K562 (cell line): ENCODE results near the gene TMEM158. TPM values are rescaled to one million over a fixed set of nuclear protein-coding genes. Genes with fewer than 3 reads are reported as not detected.

ENCODE experiments used
- BCOR ChIP-seq: fragments of 450-650 bp; IDR thresholded peaks from 2 replicates; pipeline ENCODE4 v1.6.1; 2016
- FOXM1 ChIP-seq, 2 experiments: fragments of 450-650 bp in 1 of 2; sonication (generic) in 1 of 2; formaldehyde crosslinking in 1 of 2; IDR thresholded peaks; 2 replicates each; pipeline versions ENCODE4 v1.6.1 to v1.9.0; 2017 to 2022; ENCODE audit warnings: low read depth in 2 of 2, mild to moderate bottlenecking in 2 of 2, missing genetic modification reagents in 1 of 2, moderate library complexity in 1 of 2
- GATAD2A ChIP-seq: fragments of 450-650 bp; IDR thresholded peaks from 2 replicates; pipeline ENCODE4 v1.6.1; 2017
- HLTF ChIP-seq: fragments of 450-650 bp; IDR thresholded peaks from 2 replicates; pipeline ENCODE4 v1.6.1; 2016
- HNRNPL ChIP-seq: fragments of 200-400 bp; formaldehyde crosslinking; IDR thresholded peaks from 2 replicates; pipeline ENCODE4 v1.6.1; 2017; ENCODE audit warnings: low read depth, mild to moderate bottlenecking, low read length
- KLF1 ChIP-seq: fragments of 450-650 bp; IDR thresholded peaks from 2 replicates; pipeline ENCODE4 v1.6.1; 2016; ENCODE audit warnings: missing genetic modification characterization, missing compliant biosample characterization
- KLF16 ChIP-seq: IDR thresholded peaks from 2 replicates; pipeline ENCODE4 v1.6.1; 2016; ENCODE audit warnings: antibody characterized with exemption
- MAZ ChIP-seq, 2 experiments: fragments of 450-650 bp in 1 of 2; sonication (generic) in 1 of 2; formaldehyde crosslinking; IDR thresholded peaks in 1 of 2; conservative IDR thresholded peaks in 1 of 2; 2 replicates each; pipeline versions ENCODE4 v1.4.0 to v1.5.0; 2020; ENCODE audit warnings: mild to moderate bottlenecking in 1 of 2, missing genetic modification reagents in 1 of 2
- NR3C1 ChIP-seq: sonication (generic); formaldehyde crosslinking; IDR thresholded peaks from 2 replicates; pipeline ENCODE4 v1.8.1; 2022; ENCODE audit warnings: missing genetic modification reagents
- PHF21A ChIP-seq: fragments of 450-650 bp; IDR thresholded peaks from 2 replicates; pipeline ENCODE4 v1.6.1; 2017; ENCODE audit warnings: low read depth, borderline replicate concordance
- POLR2AphosphoS2 ChIP-seq: IDR thresholded peaks from 2 replicates; pipeline ENCODE4 v1.6.1; 2012; ENCODE audit warnings: low read length, improper control_type of control experiment
- RBM14 ChIP-seq: fragments of 200-400 bp; formaldehyde crosslinking; IDR thresholded peaks from 2 replicates; pipeline ENCODE4 v1.6.1; 2018; ENCODE audit warnings: low read depth, mild to moderate bottlenecking, low read length, moderate library complexity, borderline replicate concordance; ENCODE audit not compliant: insufficient read depth
- SAP30 ChIP-seq: fragments of 200-600 bp; sonication (generic); IDR thresholded peaks from 2 replicates; pipeline ENCODE4 v1.6.1; 2012; ENCODE audit warnings: borderline replicate concordance, low read depth, mild to moderate bottlenecking, moderate library complexity, low read length, control low read depth, inconsistent platforms; ENCODE audit not compliant: insufficient read depth, poor library complexity, severe bottlenecking
- SMAD2 ChIP-seq: fragments of 150-350 bp; IDR thresholded peaks from 2 replicates; pipeline ENCODE4 v1.6.1; 2014; ENCODE audit warnings: low read depth, mild to moderate bottlenecking, low read length
- SMC3 ChIP-seq: conservative IDR thresholded peaks from 2 replicates; pipeline ENCODE4 v1.6.1; 2011; ENCODE audit warnings: low read depth, low read length, improper control_type of control experiment; ENCODE audit not compliant: insufficient read depth
- TBL1XR1 ChIP-seq, 2 experiments: IDR thresholded peaks; 2 replicates each; pipeline ENCODE4 v1.6.1; 2012; ENCODE audit warnings: improper control_type of control experiment in 2 of 2, low read length in 2 of 2, mild to moderate bottlenecking in 1 of 2
- YY1 ChIP-seq, 3 experiments: IDR thresholded peaks; 2 replicates each; pipeline ENCODE4 v1.6.1; 2011; ENCODE audit warnings: low read length in 2 of 3, mild to moderate bottlenecking in 2 of 3, moderate library complexity in 2 of 3, borderline replicate concordance in 1 of 3, control low read depth in 1 of 3, low read depth in 1 of 3; ENCODE audit not compliant: insufficient read depth in 3 of 3, insufficient replicate concordance in 2 of 3, control insufficient read depth in 1 of 3, insufficient read length in 1 of 3; ENCODE audit errors: extremely low read depth in 1 of 3
- ZBTB8A ChIP-seq: fragments of 450-650 bp; IDR thresholded peaks from 2 replicates; pipeline ENCODE4 v1.6.1; 2018; ENCODE audit warnings: mild to moderate bottlenecking, moderate library complexity; ENCODE audit not compliant: partially characterized antibody
- ZC3H8 ChIP-seq: fragments of 450-650 bp; IDR thresholded peaks from 2 replicates; pipeline ENCODE4 v1.6.1; 2017
- ZNF124 ChIP-seq: sonication (generic); formaldehyde crosslinking; IDR thresholded peaks from 2 replicates; pipeline ENCODE4 v1.8.1; 2022; ENCODE audit warnings: missing genetic modification reagents
- ZNF780A ChIP-seq: fragments of 250-450 bp; sonication (Bioruptor Pico); IDR thresholded peaks from 2 replicates; pipeline ENCODE4 v1.5.0; 2021; ENCODE audit warnings: mild to moderate bottlenecking
- polyA plus RNA-seq, 8 experiments: library from polyadenylated mRNA; depleted of rRNA in 4 of 8; stranded (reverse) in 5 of 8; unstranded in 3 of 8; fragments of >200 nt; fragmentation: Nextera tagmentation in 2 of 8; fragmentation: Illumina TruSeq in 1 of 8; extraction: Ambion mirVana in 2 of 8; extraction: Trizol in 1 of 8; gene quantifications; 2 replicates each; pipeline versions ENCODE4 v1.2.1 to v1.2.3, GENCODE V29; 2011 to 2014; ENCODE audit warnings: inconsistent platforms in 1 of 8, missing spikeins in 1 of 8
- total RNA-seq, 7 experiments: library from RNA; depleted of rRNA in 6 of 7; stranded (reverse); fragments of >200 nt in 6 of 7; fragmentation: Illumina TruSeq in 2 of 7; extraction: Trizol in 2 of 7; gene quantifications; 2 replicates each; pipeline versions ENCODE4 v1.2.1 to v1.2.3, GENCODE V29; 2011 to 2021; ENCODE audit warnings: low replicate concordance in 1 of 7
- TF ChIP-seq, protein P1 (sequence below): fragments of 250-450 bp; sonication (Bioruptor Pico); IDR thresholded peaks from 2 replicates; pipeline ENCODE4 v1.8.0; 2022; ENCODE audit warnings: moderate library complexity, mild to moderate bottlenecking, inconsistent platforms
- TF ChIP-seq, protein P2 (sequence below), 2 experiments: fragments of 450-650 bp; IDR thresholded peaks; 2 replicates each; pipeline ENCODE4 v1.6.1; 2016
- TF ChIP-seq, protein P3 (sequence below): sonication (generic); formaldehyde crosslinking; IDR thresholded peaks from 2 replicates; pipeline ENCODE4 v1.8.0; 2022; ENCODE audit warnings: mild to moderate bottlenecking, missing genetic modification reagents

The TMEM158 gene
- total and polyA plus RNA-seq, 9 of the 15 experiments (the other 6 are each of a cell fraction or from before 2014, with no cell fraction given): 2.2 to 46.5 (median 8.4) TPM

DNA sequence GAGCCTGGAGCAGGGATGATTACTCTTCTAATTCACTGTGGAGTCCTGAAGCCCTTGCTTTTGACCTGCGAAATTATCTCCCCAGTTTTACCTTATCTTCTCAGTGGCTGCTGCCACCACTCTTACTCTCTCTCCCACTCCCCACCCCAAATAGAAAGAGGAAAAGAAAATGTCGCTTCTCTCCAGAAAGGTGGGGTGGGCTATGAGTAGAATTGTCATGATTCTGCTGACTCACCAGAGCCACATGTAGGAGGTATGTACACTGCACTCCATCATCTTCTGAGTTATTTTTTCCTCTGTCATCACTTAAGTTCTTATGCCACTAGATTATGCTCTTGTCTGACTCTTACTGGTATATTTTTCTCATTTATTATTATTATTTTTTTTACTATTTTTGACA lies 43.9 kb upstream of the TMEM158 start (continued):
- no peak for TF ChIP-seq HNRNPL
- TF ChIP-seq PHF21A: no peak
- TF ChIP-seq ZC3H8: no peak
- no peak for TF ChIP-seq SAP30
- no peak for TF ChIP-seq ZNF780A (CRISPR knock-in tag)
- TF ChIP-seq SMAD2: no peak
- peak; percentile 43 to 57; a peak in 2 of 4 replicates for TF ChIP-seq MAZ (CRISPR knock-in tag; conservative IDR thresholded peaks at IDR 0.05 in 1 of 2, IDR thresholded peaks at IDR 0.05 in 1 of 2)
- peak; percentile 91 for TF ChIP-seq GATAD2A
- TF ChIP-seq KLF1 (tag): no peak
- TF ChIP-seq, protein P1, sequence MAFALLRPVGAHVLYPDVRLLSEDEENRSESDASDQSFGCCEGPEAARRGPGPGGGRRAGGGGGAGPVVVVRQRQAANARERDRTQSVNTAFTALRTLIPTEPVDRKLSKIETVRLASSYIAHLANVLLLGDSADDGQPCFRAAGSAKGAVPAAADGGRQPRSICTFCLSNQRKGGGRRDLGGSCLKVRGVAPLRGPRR (CRISPR knock-in tag): no peak
- no peak for TF ChIP-seq NR3C1 (CRISPR knock-in tag)
- TF ChIP-seq ZBTB8A: no peak
- peak in 1 of 3 experiments; percentile 36 for TF ChIP-seq YY1 (IDR thresholded peaks at IDR 0.05; ENCODE audit: borderline replicate concordance in 1 of 3, control insufficient read depth in 1 of 3, extremely low read depth in 1 of 3, insufficient read depth in 3 of 3, insufficient read length in 1 of 3, insufficient replicate concordance in 2 of 3, low read depth in 1 of 3, low read length in 2 of 3)
- TF ChIP-seq TBL1XR1 (IDR thresholded peaks at IDR 0.05; ENCODE audit: low read length in 2 of 2): peak in 1 of 2 experiments; percentile 55; a peak in 2 of 4 replicates
- TF ChIP-seq BCOR: no peak
- TF ChIP-seq, protein P2, sequence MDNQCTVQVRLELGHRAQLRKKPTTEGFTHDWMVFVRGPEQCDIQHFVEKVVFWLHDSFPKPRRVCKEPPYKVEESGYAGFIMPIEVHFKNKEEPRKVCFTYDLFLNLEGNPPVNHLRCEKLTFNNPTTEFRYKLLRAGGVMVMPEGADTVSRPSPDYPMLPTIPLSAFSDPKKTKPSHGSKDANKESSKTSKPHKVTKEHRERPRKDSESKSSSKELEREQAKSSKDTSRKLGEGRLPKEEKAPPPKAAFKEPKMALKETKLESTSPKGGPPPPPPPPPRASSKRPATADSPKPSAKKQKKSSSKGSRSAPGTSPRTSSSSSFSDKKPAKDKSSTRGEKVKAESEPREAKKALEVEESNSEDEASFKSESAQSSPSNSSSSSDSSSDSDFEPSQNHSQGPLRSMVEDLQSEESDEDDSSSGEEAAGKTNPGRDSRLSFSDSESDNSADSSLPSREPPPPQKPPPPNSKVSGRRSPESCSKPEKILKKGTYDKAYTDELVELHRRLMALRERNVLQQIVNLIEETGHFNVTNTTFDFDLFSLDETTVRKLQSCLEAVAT (IDR thresholded peaks at IDR 0.05): no peak
- TF ChIP-seq SMC3: no peak
- peak; percentile 15; the same call in 1 of the 2 replicates for TF ChIP-seq KLF16
- no peak for TF ChIP-seq RBM14
- no peak for TF ChIP-seq ZNF124 (CRISPR knock-in tag)
- TF ChIP-seq FOXM1 (IDR thresholded peaks at IDR 0.05; ENCODE audit: low read depth): no peak
- TF ChIP-seq FOXM1 (CRISPR knock-in tag; IDR thresholded peaks at IDR 0.05; ENCODE audit: low read depth): no peak
- no peak for TF ChIP-seq POLR2AphosphoS2
- TF ChIP-seq, protein P3, sequence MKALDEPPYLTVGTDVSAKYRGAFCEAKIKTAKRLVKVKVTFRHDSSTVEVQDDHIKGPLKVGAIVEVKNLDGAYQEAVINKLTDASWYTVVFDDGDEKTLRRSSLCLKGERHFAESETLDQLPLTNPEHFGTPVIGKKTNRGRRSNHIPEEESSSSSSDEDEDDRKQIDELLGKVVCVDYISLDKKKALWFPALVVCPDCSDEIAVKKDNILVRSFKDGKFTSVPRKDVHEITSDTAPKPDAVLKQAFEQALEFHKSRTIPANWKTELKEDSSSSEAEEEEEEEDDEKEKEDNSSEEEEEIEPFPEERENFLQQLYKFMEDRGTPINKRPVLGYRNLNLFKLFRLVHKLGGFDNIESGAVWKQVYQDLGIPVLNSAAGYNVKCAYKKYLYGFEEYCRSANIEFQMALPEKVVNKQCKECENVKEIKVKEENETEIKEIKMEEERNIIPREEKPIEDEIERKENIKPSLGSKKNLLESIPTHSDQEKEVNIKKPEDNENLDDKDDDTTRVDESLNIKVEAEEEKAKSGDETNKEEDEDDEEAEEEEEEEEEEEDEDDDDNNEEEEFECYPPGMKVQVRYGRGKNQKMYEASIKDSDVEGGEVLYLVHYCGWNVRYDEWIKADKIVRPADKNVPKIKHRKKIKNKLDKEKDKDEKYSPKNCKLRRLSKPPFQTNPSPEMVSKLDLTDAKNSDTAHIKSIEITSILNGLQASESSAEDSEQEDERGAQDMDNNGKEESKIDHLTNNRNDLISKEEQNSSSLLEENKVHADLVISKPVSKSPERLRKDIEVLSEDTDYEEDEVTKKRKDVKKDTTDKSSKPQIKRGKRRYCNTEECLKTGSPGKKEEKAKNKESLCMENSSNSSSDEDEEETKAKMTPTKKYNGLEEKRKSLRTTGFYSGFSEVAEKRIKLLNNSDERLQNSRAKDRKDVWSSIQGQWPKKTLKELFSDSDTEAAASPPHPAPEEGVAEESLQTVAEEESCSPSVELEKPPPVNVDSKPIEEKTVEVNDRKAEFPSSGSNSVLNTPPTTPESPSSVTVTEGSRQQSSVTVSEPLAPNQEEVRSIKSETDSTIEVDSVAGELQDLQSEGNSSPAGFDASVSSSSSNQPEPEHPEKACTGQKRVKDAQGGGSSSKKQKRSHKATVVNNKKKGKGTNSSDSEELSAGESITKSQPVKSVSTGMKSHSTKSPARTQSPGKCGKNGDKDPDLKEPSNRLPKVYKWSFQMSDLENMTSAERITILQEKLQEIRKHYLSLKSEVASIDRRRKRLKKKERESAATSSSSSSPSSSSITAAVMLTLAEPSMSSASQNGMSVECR (CRISPR knock-in tag): no peak
- TF ChIP-seq HLTF: no peak
